Measurements from ENCODE around the gene ASGR1.

GRCh38 chr17:7131423-7131791 is 47.8 kb downstream of the ASGR1 start:
- no peak for TF ChIP-seq CTCF (IDR thresholded peaks at IDR 0.05)
- no peak for TF ChIP-seq POLR2A (IDR thresholded peaks at IDR 0.05)
